HepG2 (cell line): Measurements from ENCODE around the gene CHD9. TPM values are rescaled to one million over a fixed set of nuclear protein-coding genes. Genes with fewer than 3 reads are reported as not detected.

ENCODE experiments used
- ATM ChIP-seq: fragments of 450-650 bp; IDR thresholded peaks from 2 replicates; pipeline ENCODE4 v1.7.1; 2017; ENCODE audit warnings: mild to moderate bottlenecking, borderline replicate concordance
- CERS6 ChIP-seq: sonication (generic); formaldehyde crosslinking; IDR thresholded peaks from 2 replicates; pipeline ENCODE4 v1.5.0; 2020; ENCODE audit warnings: missing genetic modification reagents
- EEA1 ChIP-seq: sonication (generic); formaldehyde crosslinking; IDR thresholded peaks from 2 replicates; pipeline ENCODE4 v1.5.1; 2020; ENCODE audit warnings: mild to moderate bottlenecking, missing genetic modification reagents, borderline replicate concordance
- ERF ChIP-seq: IDR thresholded peaks from 2 replicates; pipeline ENCODE4 v1.6.1; 2018; ENCODE audit warnings: missing biosample characterization, missing genetic modification reagents
- GATAD2A ChIP-seq: IDR thresholded peaks from 2 replicates; pipeline ENCODE4 v1.6.1; 2016
- GRHL1 ChIP-seq: sonication (generic); formaldehyde crosslinking; conservative IDR thresholded peaks from 2 replicates; pipeline ENCODE4 v1.8.0; 2022; ENCODE audit warnings: missing genetic modification reagents
- ONECUT2 ChIP-seq: sonication (generic); formaldehyde crosslinking; IDR thresholded peaks from 2 replicates; pipeline ENCODE4 v1.4.0; 2020; ENCODE audit warnings: missing genetic modification reagents
- POLR2G ChIP-seq: fragments of 200-400 bp; formaldehyde crosslinking; IDR thresholded peaks from 2 replicates; pipeline ENCODE4 v1.6.1; 2018; ENCODE audit warnings: mild to moderate bottlenecking, low read depth, low read length, moderate library complexity
- RELA ChIP-seq: sonication (generic); formaldehyde crosslinking; IDR thresholded peaks from 2 replicates; pipeline ENCODE4 v1.4.0; 2020; ENCODE audit warnings: missing genetic modification reagents
- SIX4 ChIP-seq: sonication (generic); formaldehyde crosslinking; IDR thresholded peaks from 2 replicates; pipeline ENCODE4 v1.4.0; 2020; ENCODE audit warnings: missing genetic modification reagents
- STAG1 ChIP-seq: sonication (generic); formaldehyde crosslinking; IDR thresholded peaks from 2 replicates; pipeline ENCODE4 v1.4.0; 2020; ENCODE audit warnings: missing genetic modification reagents
- TBX2 ChIP-seq: sonication (generic); formaldehyde crosslinking; IDR thresholded peaks from 2 replicates; pipeline ENCODE4 v1.5.0; 2020; ENCODE audit warnings: missing genetic modification reagents, mild to moderate bottlenecking, borderline replicate concordance
- THYN1 ChIP-seq: sonication (generic); formaldehyde crosslinking; IDR thresholded peaks from 2 replicates; pipeline ENCODE4 v1.8.1; 2023; ENCODE audit warnings: low read depth, mild to moderate bottlenecking, moderate library complexity, missing genetic modification reagents, borderline replicate concordance
- ZC3H13 ChIP-seq: sonication (generic); formaldehyde crosslinking; IDR thresholded peaks from 2 replicates; pipeline ENCODE4 v1.8.1; 2023; ENCODE audit warnings: mild to moderate bottlenecking, missing genetic modification reagents, moderate library complexity
- ZNF382 ChIP-seq: sonication (generic); formaldehyde crosslinking; IDR thresholded peaks from 2 replicates; pipeline ENCODE4 v1.5.0; 2020; ENCODE audit warnings: missing genetic modification reagents, mild to moderate bottlenecking, borderline replicate concordance
- ZNF563 ChIP-seq: sonication (generic); formaldehyde crosslinking; IDR thresholded peaks from 2 replicates; pipeline ENCODE4 v1.8.0; 2022; ENCODE audit warnings: mild to moderate bottlenecking, moderate library complexity, missing genetic modification reagents
- ZNF619 ChIP-seq: sonication (generic); formaldehyde crosslinking; IDR thresholded peaks from 2 replicates; pipeline ENCODE4 v1.4.0; 2020; ENCODE audit warnings: mild to moderate bottlenecking, missing genetic modification reagents
- polyA plus RNA-seq, 8 experiments: library from polyadenylated mRNA; depleted of rRNA in 3 of 8; stranded (reverse) in 7 of 8; unstranded in 1 of 8; fragments of >200 nt; fragmentation: Illumina TruSeq in 4 of 8; extraction: Trizol in 4 of 8; gene quantifications; 2 replicates each; pipeline versions ENCODE4 v1.2.1 to v1.2.3, GENCODE V29; 2011 to 2016; ENCODE audit warnings: low read depth in 4 of 8, missing spikeins in 1 of 8, mixed read lengths in 1 of 8; ENCODE audit not compliant: insufficient read depth in 1 of 8
- total RNA-seq, 5 experiments: library from RNA; depleted of rRNA; stranded (reverse); fragments of >200 nt; fragmentation: Illumina TruSeq; extraction: Trizol; gene quantifications; 2 replicates each; pipeline ENCODE4 v1.2.3, GENCODE V29; 2016; ENCODE audit warnings: low read depth in 1 of 5
- TF ChIP-seq, protein P1 (sequence below): sonication (generic); formaldehyde crosslinking; IDR thresholded peaks from 2 replicates; pipeline ENCODE4 v1.4.0; 2020; ENCODE audit warnings: missing genetic modification reagents; ENCODE audit errors: not compliant biosample characterization
- TF ChIP-seq, protein P2 (sequence below): sonication (generic); formaldehyde crosslinking; IDR thresholded peaks from 2 replicates; pipeline ENCODE4 v1.5.1; 2020; ENCODE audit warnings: mild to moderate bottlenecking, missing genetic modification reagents, borderline replicate concordance
- TF ChIP-seq, protein P3 (sequence below): sonication (generic); formaldehyde crosslinking; IDR thresholded peaks from 2 replicates; pipeline ENCODE4 v1.5.0; 2020; ENCODE audit warnings: missing genetic modification reagents

CHD9 gene
- total and polyA plus RNA-seq, 2 of the 13 experiments (the other 11 are each of a cell fraction or from before 2014, with no cell fraction given) = 23.4 to 27.7 TPM

- TF ChIP-seq GRHL1 (no peak), SIX4 (CRISPR knock-in tag) (no peak), GATAD2A (peak; percentile 93), ONECUT2 (no peak), RELA (CRISPR knock-in tag) (no peak), EEA1 (CRISPR knock-in tag) (no peak), CERS6 (no peak), ERF (peak; percentile 80), ZC3H13 (CRISPR knock-in tag) (no peak), STAG1 (CRISPR knock-in tag) (no peak), ATM (no peak), ZNF382 (CRISPR knock-in tag) (no peak), TBX2 (CRISPR knock-in tag) (peak; percentile 93; the same call in 1 of the 2 replicates), POLR2G (no peak), THYN1 (CRISPR knock-in tag) (no peak), ZNF563 (CRISPR knock-in tag) (no peak), ZNF619 (CRISPR knock-in tag) (no peak)
- TF ChIP-seq, protein P1, sequence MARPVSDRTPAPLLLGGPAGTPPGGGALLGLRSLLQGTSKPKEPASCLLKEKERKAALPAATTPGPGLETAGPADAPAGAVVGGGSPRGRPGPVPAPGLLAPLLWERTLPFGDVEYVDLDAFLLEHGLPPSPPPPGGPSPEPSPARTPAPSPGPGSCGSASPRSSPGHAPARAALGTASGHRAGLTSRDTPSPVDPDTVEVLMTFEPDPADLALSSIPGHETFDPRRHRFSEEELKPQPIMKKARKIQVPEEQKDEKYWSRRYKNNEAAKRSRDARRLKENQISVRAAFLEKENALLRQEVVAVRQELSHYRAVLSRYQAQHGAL (CRISPR knock-in tag) = no peak
- TF ChIP-seq, protein P2, sequence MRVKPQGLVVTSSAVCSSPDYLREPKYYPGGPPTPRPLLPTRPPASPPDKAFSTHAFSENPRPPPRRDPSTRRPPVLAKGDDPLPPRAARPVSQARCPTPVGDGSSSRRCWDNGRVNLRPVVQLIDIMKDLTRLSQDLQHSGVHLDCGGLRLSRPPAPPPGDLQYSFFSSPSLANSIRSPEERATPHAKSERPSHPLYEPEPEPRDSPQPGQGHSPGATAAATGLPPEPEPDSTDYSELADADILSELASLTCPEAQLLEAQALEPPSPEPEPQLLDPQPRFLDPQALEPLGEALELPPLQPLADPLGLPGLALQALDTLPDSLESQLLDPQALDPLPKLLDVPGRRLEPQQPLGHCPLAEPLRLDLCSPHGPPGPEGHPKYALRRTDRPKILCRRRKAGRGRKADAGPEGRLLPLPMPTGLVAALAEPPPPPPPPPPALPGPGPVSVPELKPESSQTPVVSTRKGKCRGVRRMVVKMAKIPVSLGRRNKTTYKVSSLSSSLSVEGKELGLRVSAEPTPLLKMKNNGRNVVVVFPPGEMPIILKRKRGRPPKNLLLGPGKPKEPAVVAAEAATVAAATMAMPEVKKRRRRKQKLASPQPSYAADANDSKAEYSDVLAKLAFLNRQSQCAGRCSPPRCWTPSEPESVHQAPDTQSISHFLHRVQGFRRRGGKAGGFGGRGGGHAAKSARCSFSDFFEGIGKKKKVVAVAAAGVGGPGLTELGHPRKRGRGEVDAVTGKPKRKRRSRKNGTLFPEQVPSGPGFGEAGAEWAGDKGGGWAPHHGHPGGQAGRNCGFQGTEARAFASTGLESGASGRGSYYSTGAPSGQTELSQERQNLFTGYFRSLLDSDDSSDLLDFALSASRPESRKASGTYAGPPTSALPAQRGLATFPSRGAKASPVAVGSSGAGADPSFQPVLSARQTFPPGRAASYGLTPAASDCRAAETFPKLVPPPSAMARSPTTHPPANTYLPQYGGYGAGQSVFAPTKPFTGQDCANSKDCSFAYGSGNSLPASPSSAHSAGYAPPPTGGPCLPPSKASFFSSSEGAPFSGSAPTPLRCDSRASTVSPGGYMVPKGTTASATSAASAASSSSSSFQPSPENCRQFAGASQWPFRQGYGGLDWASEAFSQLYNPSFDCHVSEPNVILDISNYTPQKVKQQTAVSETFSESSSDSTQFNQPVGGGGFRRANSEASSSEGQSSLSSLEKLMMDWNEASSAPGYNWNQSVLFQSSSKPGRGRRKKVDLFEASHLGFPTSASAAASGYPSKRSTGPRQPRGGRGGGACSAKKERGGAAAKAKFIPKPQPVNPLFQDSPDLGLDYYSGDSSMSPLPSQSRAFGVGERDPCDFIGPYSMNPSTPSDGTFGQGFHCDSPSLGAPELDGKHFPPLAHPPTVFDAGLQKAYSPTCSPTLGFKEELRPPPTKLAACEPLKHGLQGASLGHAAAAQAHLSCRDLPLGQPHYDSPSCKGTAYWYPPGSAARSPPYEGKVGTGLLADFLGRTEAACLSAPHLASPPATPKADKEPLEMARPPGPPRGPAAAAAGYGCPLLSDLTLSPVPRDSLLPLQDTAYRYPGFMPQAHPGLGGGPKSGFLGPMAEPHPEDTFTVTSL = peak; percentile 80; the same call in 1 of the 2 replicates
- TF ChIP-seq, protein P3, sequence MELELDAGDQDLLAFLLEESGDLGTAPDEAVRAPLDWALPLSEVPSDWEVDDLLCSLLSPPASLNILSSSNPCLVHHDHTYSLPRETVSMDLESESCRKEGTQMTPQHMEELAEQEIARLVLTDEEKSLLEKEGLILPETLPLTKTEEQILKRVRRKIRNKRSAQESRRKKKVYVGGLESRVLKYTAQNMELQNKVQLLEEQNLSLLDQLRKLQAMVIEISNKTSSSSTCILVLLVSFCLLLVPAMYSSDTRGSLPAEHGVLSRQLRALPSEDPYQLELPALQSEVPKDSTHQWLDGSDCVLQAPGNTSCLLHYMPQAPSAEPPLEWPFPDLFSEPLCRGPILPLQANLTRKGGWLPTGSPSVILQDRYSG (CRISPR knock-in tag) = no peak
Observed at GRCh38 chr16:53048139-53048915, 6.5 kb upstream of the CHD9 start (continued).
